ENCODE data around the gene CCDC14. TPM values are rescaled to one million over a fixed set of nuclear protein-coding genes. Genes with fewer than 3 reads are reported as not detected.

The CCDC14 gene
- total RNA-seq, 3 donors from 2014 or later (not counting 1 experiment from before 2014, with no cell fraction given): 34.7 to 38.5 (median 37.8) TPM

DNA sequence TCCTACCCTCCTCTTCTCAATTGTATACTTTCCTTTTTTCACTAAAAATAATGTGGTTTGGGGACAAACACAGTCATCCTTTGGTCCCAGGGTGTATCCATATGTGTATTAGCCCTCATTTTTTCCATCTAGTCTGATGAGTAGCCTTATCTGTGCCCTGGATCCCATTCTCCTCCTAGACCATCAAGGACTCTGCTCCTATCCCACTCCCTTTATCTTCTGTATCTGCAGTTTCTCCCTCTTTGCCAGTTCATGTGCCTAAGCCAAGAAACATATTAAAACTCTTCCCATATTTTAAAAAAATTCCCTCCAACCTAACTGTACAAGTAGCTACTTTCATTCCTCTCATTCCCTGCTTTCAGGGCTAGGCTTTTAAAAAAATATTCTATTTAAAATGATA is 25.2 kb downstream of the CCDC14 start:
- Mint-ChIP-seq H3K27me3 (ENCODE audit: low read depth in 2 of 2) (no peaks in the 10 kb centered on the region), H3K4me1 (no peaks in the 10 kb centered on the region), H3K4me3 (no peak overlapping the region), H3K36me3 (peaks cover 13% of the 10 kb centered on the region), H3K27ac (no peak overlapping the region), H3K9me3 (no peaks in the 10 kb centered on the region)
- no peaks in the 10 kb centered on the region for H3K27me3 ChIP-seq (ENCODE audit: control insufficient read depth, insufficient read depth, low read length)
- no peaks in the 10 kb centered on the region for H3K4me1 ChIP-seq (ENCODE audit: control insufficient read depth, insufficient read depth, low read length)
- no peak for ATAC-seq
- H3K4me3 ChIP-seq (ENCODE audit: low read length): no peak overlapping the region
- H3K36me3 ChIP-seq (ENCODE audit: control insufficient read depth, insufficient read depth, low read length): peaks cover 9% of the 10 kb centered on the region
- no peak for DNase-seq
- H3K27ac ChIP-seq (ENCODE audit: low read length): no peak overlapping the region
- TF ChIP-seq CTCF (IDR thresholded peaks at IDR 0.05): no peak
- H3K9me3 ChIP-seq (ENCODE audit: control insufficient read depth, insufficient read depth, low read length): no peaks in the 10 kb centered on the region
- intact Hi-C loops (cut with micrococcal nuclease): no loop called here

- Mint-ChIP-seq H3K27ac (no peak overlapping the region), H3K27me3 (ENCODE audit: low read depth in 2 of 2) (no peaks in the 10 kb centered on the region), H3K4me1 (no peaks in the 10 kb centered on the region), H3K9me3 (no peaks in the 10 kb centered on the region), H3K4me3 (no peak overlapping the region), H3K36me3 (peaks cover 9% of the 10 kb centered on the region)
- ATAC-seq: no peak
- intact Hi-C loops (cut with micrococcal nuclease): no loop called here
- no peak for TF ChIP-seq CTCF (IDR thresholded peaks at IDR 0.05)
- H3K9me3 ChIP-seq (ENCODE audit: control insufficient read depth, insufficient read depth, low read length): no peaks in the 10 kb centered on the region
- H3K4me3 ChIP-seq (ENCODE audit: low read length): no peak overlapping the region
- no peaks in the 10 kb centered on the region for H3K4me1 ChIP-seq (ENCODE audit: control insufficient read depth, insufficient read depth, low read length)
- H3K27me3 ChIP-seq (ENCODE audit: control insufficient read depth, insufficient read depth, low read length): no peaks in the 10 kb centered on the region
- WGBS (ENCODE audit: insufficient coverage): 80% methylated on average over 1 of the region's 2 CpGs
- no peak overlapping the region for H3K27ac ChIP-seq (ENCODE audit: low read length)
- DNase-seq: no peak
- peaks cover 6% of the 10 kb centered on the region for H3K36me3 ChIP-seq (ENCODE audit: control insufficient read depth, insufficient read depth, low read length)
Measured at GRCh38 chr3:123934250-123934649, 26.8 kb downstream of the CCDC14 start.

GRCh38 chr3:123930445-123930844 is 30.6 kb downstream of the CCDC14 start:
- Mint-ChIP-seq H3K27ac (no peak overlapping the region), H3K4me3 (no peak overlapping the region), H3K4me1 (no peaks in the 10 kb centered on the region), H3K36me3 (peaks cover 9% of the 10 kb centered on the region), H3K9me3 (no peaks in the 10 kb centered on the region), H3K27me3 (ENCODE audit: low read depth in 2 of 2) (no peaks in the 10 kb centered on the region)
- ATAC-seq (no peak), DNase-seq (no peak)
- H3K4me3 ChIP-seq (ENCODE audit: low read length): no peak overlapping the region
- no peak overlapping the region for H3K27ac ChIP-seq (ENCODE audit: low read length)
- peaks cover 6% of the 10 kb centered on the region for H3K36me3 ChIP-seq (ENCODE audit: control insufficient read depth, insufficient read depth, low read length)
- no peak for TF ChIP-seq CTCF (IDR thresholded peaks at IDR 0.05)
- intact Hi-C loops (cut with micrococcal nuclease): no loop called here
- no peaks in the 10 kb centered on the region for H3K9me3 ChIP-seq (ENCODE audit: control insufficient read depth, insufficient read depth, low read length)
- no peaks in the 10 kb centered on the region for H3K4me1 ChIP-seq (ENCODE audit: control insufficient read depth, insufficient read depth, low read length)
- no peaks in the 10 kb centered on the region for H3K27me3 ChIP-seq (ENCODE audit: control insufficient read depth, insufficient read depth, low read length)

DNA sequence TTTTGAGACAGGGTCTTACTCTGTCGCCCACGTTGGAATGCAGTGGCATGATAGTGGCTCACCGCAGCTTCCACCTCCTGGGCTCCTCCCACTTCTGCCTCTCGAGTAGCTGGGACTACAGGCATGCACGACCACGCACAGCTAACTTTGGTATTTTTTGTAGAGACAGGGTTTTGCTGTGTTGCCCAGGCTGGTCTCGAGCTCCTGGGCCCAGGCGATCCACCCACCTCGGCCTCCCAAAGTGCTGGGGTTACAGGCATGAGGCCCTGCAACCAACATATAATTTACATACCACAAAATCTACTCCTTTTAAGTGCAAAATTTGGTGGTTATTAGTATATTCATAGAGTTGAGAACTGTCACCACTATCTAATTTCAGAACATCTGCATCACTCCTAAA is 31.7 kb downstream of the CCDC14 start:
- no peak overlapping the region for H3K4me3 Mint-ChIP-seq
- no peak for TF ChIP-seq CTCF (IDR thresholded peaks at IDR 0.05)
- no peaks in the 10 kb centered on the region for H3K9me3 ChIP-seq (ENCODE audit: control insufficient read depth, insufficient read depth, low read length)
- WGBS (ENCODE audit: insufficient coverage): 94% methylated on average over 7 of the region's 9 CpGs
- ATAC-seq (no peak), DNase-seq (no peak)
- peaks cover under 1% of the 10 kb centered on the region in 2 donors for H3K9me3 Mint-ChIP-seq
- peaks cover 19% of the 10 kb centered on the region for H3K36me3 Mint-ChIP-seq
- H3K27me3 ChIP-seq (ENCODE audit: control insufficient read depth, insufficient read depth, low read length): no peaks in the 10 kb centered on the region
- H3K4me3 ChIP-seq (ENCODE audit: low read length): no peak overlapping the region
- H3K4me1 Mint-ChIP-seq: no peaks in the 10 kb centered on the region
- H3K4me1 ChIP-seq (ENCODE audit: control insufficient read depth, insufficient read depth, low read length): no peaks in the 10 kb centered on the region
- no peak overlapping the region for H3K27ac Mint-ChIP-seq
- H3K27me3 Mint-ChIP-seq (ENCODE audit: low read depth in 2 of 2): no peaks in the 10 kb centered on the region
- peaks cover 6% of the 10 kb centered on the region for H3K36me3 ChIP-seq (ENCODE audit: control insufficient read depth, insufficient read depth, low read length)
- no peak overlapping the region for H3K27ac ChIP-seq (ENCODE audit: low read length)
- intact Hi-C loops (cut with micrococcal nuclease): no loop called here
